ELR (cell line): ENCODE measurements around the gene SLC16A5.
A peak's percentile ranks its signal among the peaks of the same experiment; 100 is the strongest.
"Not testable (repeated sequence)": the region's sequence is repeated elsewhere in the genome, so short reads cannot be mapped to it uniquely, and the experiment has no call there.

Source experiments
- DNase-seq: peaks from one replicate; pipeline ENCODE4 v3.0.0-alpha.2; 2015; ENCODE audit warnings: low read depth

SLC16A5 gene

GRCh38 chr17:75064040-75064439 lies 23.7 kb upstream of the SLC16A5 start:
- DNase-seq: no peak

GRCh38 chr17:75064460-75064859 lies 23.3 kb upstream of the SLC16A5 start:
- no peak for DNase-seq

GRCh38 chr17:75064867-75065561 lies 22.7 kb upstream of the SLC16A5 start:
- no peak for DNase-seq

GRCh38 chr17:75065562-75066151 lies 22.1 kb upstream of the SLC16A5 start:
- DNase-seq: peak; percentile 61

- DNase-seq: no peak
Measured at GRCh38 chr17:75067856-75068255, 19.9 kb upstream of the SLC16A5 start.

- DNase-seq: no peak
Measured at GRCh38 chr17:75068750-75069149, 19.0 kb upstream of the SLC16A5 start.

GRCh38 chr17:75069783-75070182 lies 18.0 kb upstream of the SLC16A5 start:
- peak; percentile 63 for DNase-seq

- not testable (repeated sequence) for DNase-seq
Measured at GRCh38 chr17:75071478-75072271, 16.1 kb upstream of the SLC16A5 start.

- DNase-seq: not testable (repeated sequence)
Measured at GRCh38 chr17:75072909-75073308, 14.8 kb upstream of the SLC16A5 start.

GRCh38 chr17:75073618-75074047 lies 14.1 kb upstream of the SLC16A5 start:
- no peak for DNase-seq

GRCh38 chr17:75074532-75074931 lies 13.2 kb upstream of the SLC16A5 start:
- DNase-seq: no peak

GRCh38 chr17:75075597-75076336 lies 12.0 kb upstream of the SLC16A5 start:
- no peak for DNase-seq

GRCh38 chr17:75077072-75077495 lies 10.7 kb upstream of the SLC16A5 start:
- no peak for DNase-seq

- DNase-seq: no peak
Measured at GRCh38 chr17:75077496-75078283, 10.1 kb upstream of the SLC16A5 start.

- DNase-seq: peak; percentile 90
Measured at GRCh38 chr17:75078284-75079022, 9.3 kb upstream of the SLC16A5 start.

GRCh38 chr17:75079023-75079373 lies 8.8 kb upstream of the SLC16A5 start:
- no peak for DNase-seq

- no peak for DNase-seq
Measured at GRCh38 chr17:75081611-75082540, 5.9 kb upstream of the SLC16A5 start.

- DNase-seq: no peak
Measured at GRCh38 chr17:75082683-75083082, 5.1 kb upstream of the SLC16A5 start.

GRCh38 chr17:75084039-75084660 lies 3.6 kb upstream of the SLC16A5 start:
- no peak for DNase-seq
